DOHH2 (cell line): ENCODE data around the gene KCNK7.

Source experiments
- H3F3A ChIP-seq: fragments of 200-600 bp; sonication (generic), shearing (Covaris generic); 2 replicates; pipeline ENCODE4 v1.6.0; 2016; ENCODE audit warnings: antibody characterized with exemption, mild to moderate bottlenecking; ENCODE audit not compliant: control insufficient read depth, insufficient read depth
- H3K27ac ChIP-seq: fragments of 200-600 bp; sonication (generic); 2 replicates; pipeline ENCODE4 v1.5.1; 2014; ENCODE audit warnings: low read depth, mild to moderate bottlenecking, low read length, moderate library complexity
- H3K27me3 ChIP-seq: fragments of 200-600 bp; sonication (generic); 2 replicates; pipeline ENCODE4 v1.6.1; 2014; ENCODE audit warnings: mild to moderate bottlenecking, low read length, mixed read lengths; ENCODE audit not compliant: control insufficient read depth
- H3K36me3 ChIP-seq: fragments of 200-600 bp; sonication (generic); 2 replicates; pipeline ENCODE4 v1.6.1; 2014; ENCODE audit warnings: mild to moderate bottlenecking, low read length, moderate library complexity, mixed read lengths; ENCODE audit not compliant: control insufficient read depth
- H3K4me1 ChIP-seq: fragments of 200-600 bp; sonication (generic); 2 replicates; pipeline ENCODE4 v1.6.1; 2014; ENCODE audit warnings: mild to moderate bottlenecking, low read length, mixed read lengths; ENCODE audit not compliant: control insufficient read depth
- H3K4me2 ChIP-seq: fragments of 200-600 bp; sonication (generic); 2 replicates; pipeline ENCODE4 v1.6.0; 2014; ENCODE audit warnings: mild to moderate bottlenecking, low read length, moderate library complexity
- H3K4me3 ChIP-seq: fragments of 200-600 bp; sonication (generic); 2 replicates; pipeline ENCODE4 v1.5.1; 2014; ENCODE audit warnings: mild to moderate bottlenecking, low read length, mixed read lengths
- H3K79me2 ChIP-seq: fragments of 200-600 bp; sonication (generic); 2 replicates; pipeline ENCODE4 v1.6.1; 2014; ENCODE audit warnings: mild to moderate bottlenecking, low read length, mixed read lengths; ENCODE audit not compliant: control insufficient read depth
- H3K9me2 ChIP-seq: fragments of 200-600 bp; sonication (generic); replicated peaks from 2 replicates; pipeline ENCODE4 v1.6.1; 2014; ENCODE audit warnings: mild to moderate bottlenecking, low read length, mixed read lengths; ENCODE audit not compliant: control insufficient read depth
- H3K9me3 ChIP-seq: fragments of 200-600 bp; sonication (generic); 2 replicates; pipeline ENCODE4 v1.6.1; 2014; ENCODE audit warnings: antibody characterized with exemption, low read length, mixed read lengths; ENCODE audit not compliant: control insufficient read depth, insufficient read depth
- H4K20me1 ChIP-seq: fragments of 200-600 bp; sonication (generic); 2 replicates; pipeline ENCODE4 v1.6.0; 2014; ENCODE audit warnings: low read depth, mild to moderate bottlenecking, antibody characterized with exemption, low read length, moderate library complexity; ENCODE audit not compliant: control insufficient read depth, insufficient read depth
- CTCF ChIP-seq: fragments of 200-600 bp; sonication (generic); IDR thresholded peaks from one replicate; pipeline ENCODE4 v1.5.1; 2014; ENCODE audit warnings: antibody characterized with exemption, mild to moderate bottlenecking, low read depth, low read length; ENCODE audit not compliant: poor library complexity, severe bottlenecking
- EZH2phosphoT487 ChIP-seq: fragments of 200-600 bp; sonication (generic); IDR thresholded peaks from 2 replicates; pipeline ENCODE4 v1.6.1; 2017; ENCODE audit warnings: borderline replicate concordance, mild to moderate bottlenecking, antibody characterized with exemption, low read length, moderate library complexity, mixed read lengths

Gene KCNK7

GRCh38 chr11:65585396-65586246, 10.0 kb downstream of the KCNK7 start:
- H4K20me1 ChIP-seq: no peaks in the 10 kb centered on the region
- H3F3A ChIP-seq: 0 out of 2 replicates have a peak, but pooled peaks cover 3% of the 10 kb centered on the region
- TF ChIP-seq EZH2phosphoT487 (no peak), CTCF (no peak)
- no peaks in the 10 kb centered on the region for H3K79me2 ChIP-seq
- H3K27ac ChIP-seq: no peak overlapping the region
- no peaks in the 10 kb centered on the region for H3K9me2 ChIP-seq
- no peak overlapping the region for H3K4me2 ChIP-seq
- H3K4me1 ChIP-seq: peaks cover 28% of the 10 kb centered on the region
- no peaks in the 10 kb centered on the region for H3K27me3 ChIP-seq
- H3K36me3 ChIP-seq: peaks cover 12% of the 10 kb centered on the region
- no peak overlapping the region for H3K4me3 ChIP-seq
- H3K9me3 ChIP-seq: no peaks in the 10 kb centered on the region

GRCh38 chr11:65584723-65585171, 10.9 kb downstream of the KCNK7 start:
- TF ChIP-seq EZH2phosphoT487 (no peak), CTCF (no peak)
- Histone ChIP-seq H3K9me2 (no peaks in the 10 kb centered on the region), H3K27me3 (no peaks in the 10 kb centered on the region), H3F3A (0 out of 2 replicates have a peak, but pooled peaks cover 3% of the 10 kb centered on the region), H3K9me3 (no peaks in the 10 kb centered on the region), H3K4me3 (no peak overlapping the region), H3K27ac (no peak overlapping the region), H3K4me1 (peaks cover 25% of the 10 kb centered on the region), H3K36me3 (peaks cover 7% of the 10 kb centered on the region), H3K79me2 (no peaks in the 10 kb centered on the region), H3K4me2 (no peak overlapping the region), H4K20me1 (no peaks in the 10 kb centered on the region)

GRCh38 chr11:65584106-65584505, 11.5 kb downstream of the KCNK7 start:
- H3K4me3 ChIP-seq: no peak overlapping the region
- no peaks in the 10 kb centered on the region for H4K20me1 ChIP-seq
- TF ChIP-seq EZH2phosphoT487: no peak
- no peak for TF ChIP-seq CTCF
- no peaks in the 10 kb centered on the region for H3K27me3 ChIP-seq
- no peaks in the 10 kb centered on the region for H3K79me2 ChIP-seq
- H3K9me2 ChIP-seq: no peaks in the 10 kb centered on the region
- no peak overlapping the region for H3K27ac ChIP-seq
- H3K36me3 ChIP-seq: peaks cover 7% of the 10 kb centered on the region
- H3K4me1 ChIP-seq: peaks cover 19% of the 10 kb centered on the region
- 0 out of 2 replicates have a peak, but pooled peaks cover 3% of the 10 kb centered on the region for H3F3A ChIP-seq
- no peaks in the 10 kb centered on the region for H3K9me3 ChIP-seq
- no peak overlapping the region for H3K4me2 ChIP-seq
